ENCODE data around the gene VPS51.

DNA sequence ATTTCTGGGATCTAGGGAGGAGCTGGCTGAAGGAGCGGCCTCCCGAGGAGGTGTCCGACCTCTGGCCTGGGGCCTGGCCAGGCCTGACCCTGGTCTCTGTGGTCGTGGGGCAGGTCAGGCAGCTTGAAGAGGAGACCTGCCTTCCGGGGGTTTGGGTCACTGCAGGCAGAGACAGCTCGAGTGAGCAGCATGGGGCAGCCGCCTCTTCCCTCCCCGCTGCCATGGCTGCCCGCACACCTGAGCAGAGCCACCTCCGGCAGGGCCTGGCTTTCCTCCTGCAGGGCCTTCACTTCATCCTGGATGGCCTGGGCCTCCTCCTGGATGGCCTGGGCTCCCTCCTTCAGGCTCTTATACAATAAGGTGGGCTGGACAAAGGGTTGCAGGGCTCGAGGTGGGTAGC is 29.7 kb upstream of the VPS51 start:
- TF ChIP-seq CTCF (IDR thresholded peaks at IDR 0.05) = no peak
- no peak for TF ChIP-seq POLR2A (IDR thresholded peaks at IDR 0.05)
- no peak for TF ChIP-seq EP300 (IDR thresholded peaks at IDR 0.05)

Data from tibial nerve (tissue), 4 donors.